Cardiac muscle cell (in vitro differentiated cells and primary cell): ENCODE data around the gene ZFPL1. TPM values are rescaled to one million over a fixed set of nuclear protein-coding genes. Genes with fewer than 3 reads are reported as not detected.

Experiments
- DNase-seq, 2 donors: peaks; one replicate each; pipeline versions ENCODE4 v3.0.0 to v3.0.0-alpha.2; 2010 to 2017; ENCODE audit warnings: low read depth in 1 of 2, low spot score in 1 of 2
- H3K27ac ChIP-seq: fragments of 200-600 bp; sonication (generic); 2 replicates; pipeline ENCODE4 v1.5.1; 2016
- H3K27me3 ChIP-seq: fragments of 200-600 bp; sonication (generic); 2 replicates; pipeline ENCODE4 v1.6.0; 2016; ENCODE audit warnings: control low read depth
- H3K36me3 ChIP-seq: fragments of 200-600 bp; sonication (generic); 2 replicates; pipeline ENCODE4 v1.5.1; 2016; ENCODE audit warnings: control low read depth
- H3K4me1 ChIP-seq: fragments of 200-600 bp; sonication (generic); 2 replicates; pipeline ENCODE4 v1.8.1; 2017; ENCODE audit warnings: low read depth, mild to moderate bottlenecking, mixed run types
- H3K4me3 ChIP-seq: fragments of 200-600 bp; sonication (generic); 2 replicates; pipeline ENCODE4 v1.5.1; 2016; ENCODE audit warnings: mild to moderate bottlenecking
- H3K9me3 ChIP-seq: fragments of 200-600 bp; sonication (generic); 2 replicates; pipeline ENCODE4 v1.5.1; 2017; ENCODE audit warnings: low read depth, mild to moderate bottlenecking, control low read depth
- polyA plus RNA-seq: library from polyadenylated mRNA; unstranded; fragments of >200 nt; fragmentation: Nextera tagmentation; extraction: Ambion mirVana; gene quantifications from 2 replicates; pipeline ENCODE4 v1.2.1, GENCODE V29; 2016
- total RNA-seq: library from RNA; depleted of rRNA; stranded (reverse); fragments of >200 nt; gene quantifications from 2 replicates; pipeline ENCODE4 v1.2.3, GENCODE V29; 2016
- TF ChIP-seq, protein P1 (sequence below): IDR thresholded peaks from 2 replicates; pipeline ENCODE4 v1.5.1; 2012; ENCODE audit warnings: low read depth, mild to moderate bottlenecking, low read length

ZFPL1 gene
- total and polyA plus RNA-seq, 2 experiments from 2014 or later = 56.3 to 57.4 TPM

DNA sequence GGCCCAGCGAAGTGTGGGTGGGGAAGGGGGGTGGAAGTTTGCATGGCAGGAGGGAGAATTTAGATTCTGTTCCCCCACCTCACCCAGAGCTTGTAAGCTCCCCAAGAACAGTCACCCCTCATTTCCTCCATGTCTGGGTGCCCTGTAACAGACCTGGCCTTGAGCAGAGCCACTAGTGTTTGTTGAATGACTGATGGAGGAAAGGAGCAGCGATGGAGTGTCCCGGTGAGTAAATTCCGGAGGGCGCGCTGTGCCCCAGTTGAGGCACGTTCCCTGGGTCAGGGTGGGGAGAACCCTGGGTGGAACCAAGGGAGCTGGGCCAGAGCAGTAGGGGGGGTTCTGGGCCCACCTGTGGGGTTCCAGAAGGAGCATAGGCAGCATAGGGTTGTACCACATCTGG lies 26.5 kb upstream of the ZFPL1 start:
- Histone ChIP-seq H3K27me3 (no peaks in the 10 kb centered on the region), H3K36me3 (no peaks in the 10 kb centered on the region), H3K4me3 (no peak overlapping the region), H3K27ac (no peak overlapping the region), H3K9me3 (no peaks in the 10 kb centered on the region), H3K4me1 (no peaks in the 10 kb centered on the region)
- TF ChIP-seq, protein P1, sequence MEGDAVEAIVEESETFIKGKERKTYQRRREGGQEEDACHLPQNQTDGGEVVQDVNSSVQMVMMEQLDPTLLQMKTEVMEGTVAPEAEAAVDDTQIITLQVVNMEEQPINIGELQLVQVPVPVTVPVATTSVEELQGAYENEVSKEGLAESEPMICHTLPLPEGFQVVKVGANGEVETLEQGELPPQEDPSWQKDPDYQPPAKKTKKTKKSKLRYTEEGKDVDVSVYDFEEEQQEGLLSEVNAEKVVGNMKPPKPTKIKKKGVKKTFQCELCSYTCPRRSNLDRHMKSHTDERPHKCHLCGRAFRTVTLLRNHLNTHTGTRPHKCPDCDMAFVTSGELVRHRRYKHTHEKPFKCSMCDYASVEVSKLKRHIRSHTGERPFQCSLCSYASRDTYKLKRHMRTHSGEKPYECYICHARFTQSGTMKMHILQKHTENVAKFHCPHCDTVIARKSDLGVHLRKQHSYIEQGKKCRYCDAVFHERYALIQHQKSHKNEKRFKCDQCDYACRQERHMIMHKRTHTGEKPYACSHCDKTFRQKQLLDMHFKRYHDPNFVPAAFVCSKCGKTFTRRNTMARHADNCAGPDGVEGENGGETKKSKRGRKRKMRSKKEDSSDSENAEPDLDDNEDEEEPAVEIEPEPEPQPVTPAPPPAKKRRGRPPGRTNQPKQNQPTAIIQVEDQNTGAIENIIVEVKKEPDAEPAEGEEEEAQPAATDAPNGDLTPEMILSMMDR = no peak
- no peak for DNase-seq

DNA sequence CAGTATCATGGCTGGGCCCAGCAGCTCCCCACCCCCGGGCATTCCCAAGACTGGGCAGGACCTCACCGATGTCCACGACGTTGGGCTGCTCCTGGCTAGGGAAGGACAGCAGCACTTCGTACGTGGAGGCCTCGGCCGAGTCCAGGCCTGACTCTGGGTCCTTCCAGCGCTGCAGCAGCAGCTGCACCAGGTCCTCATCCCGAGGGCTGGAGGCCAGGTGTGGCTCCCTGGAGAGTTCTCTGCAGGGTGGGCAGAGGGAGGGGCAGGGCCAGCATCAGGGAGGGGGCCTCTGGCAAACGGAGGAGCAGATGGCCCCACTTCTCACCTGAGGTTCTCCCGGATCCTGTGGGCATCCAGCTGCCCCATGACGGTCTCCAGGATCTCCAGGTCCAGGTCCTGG lies 26.0 kb upstream of the ZFPL1 start:
- Histone ChIP-seq H3K9me3 (no peaks in the 10 kb centered on the region), H3K36me3 (no peaks in the 10 kb centered on the region), H3K27ac (no peak overlapping the region), H3K27me3 (no peaks in the 10 kb centered on the region), H3K4me3 (no peak overlapping the region), H3K4me1 (no peaks in the 10 kb centered on the region)
- DNase-seq = no peak
- TF ChIP-seq, protein P1 = no peak

DNA sequence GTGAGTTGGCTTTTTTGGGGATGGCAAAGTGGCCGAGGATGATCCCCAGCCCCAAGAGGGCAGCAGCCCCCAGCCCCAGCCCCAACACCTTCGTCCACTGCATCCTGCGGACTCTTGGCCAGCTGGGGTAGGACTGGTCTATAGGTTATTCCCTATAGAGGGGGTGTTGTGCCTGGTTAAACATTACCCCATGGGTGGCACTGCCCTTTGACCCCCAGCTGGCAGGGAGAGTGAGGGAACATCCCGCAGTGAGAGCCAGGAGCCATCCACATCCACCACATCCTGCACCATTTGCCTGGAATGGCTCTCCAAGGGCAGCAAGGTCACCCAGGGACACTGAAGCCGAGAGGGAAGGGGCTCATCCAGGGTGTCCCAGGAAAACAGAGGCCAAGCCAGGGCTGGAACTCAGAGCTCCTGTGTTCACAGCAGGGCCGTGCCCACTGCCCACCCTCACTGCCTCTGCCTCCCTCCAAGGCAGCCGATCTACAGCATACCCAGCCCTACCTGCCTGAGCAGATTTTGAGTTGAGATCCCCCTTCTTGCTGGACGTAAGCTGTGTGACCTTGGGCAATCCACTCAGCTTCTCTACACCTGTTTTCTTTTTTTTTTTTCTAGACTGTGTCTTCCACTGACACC lies 25.5 kb upstream of the ZFPL1 start, which contains the start of gene NAALADL1:
Gene NAALADL1 (minus strand): TSS at position 135 of the 636 bp plus-strand sequence. CDS start 32 bp downstream, at position 103.
- Histone ChIP-seq H3K4me3 (no peak within 1 kb of the TSS), H3K4me1 (no peaks in the 10 kb centered on the region), H3K9me3 (no peaks in the 10 kb centered on the region), H3K27ac (no peak within 1 kb of the TSS), H3K27me3 (no peaks in the 10 kb centered on the region), H3K36me3 (no peaks in the 10 kb centered on the region)
- DNase-seq = no peak
- TF ChIP-seq, protein P1 = no peak

DNA sequence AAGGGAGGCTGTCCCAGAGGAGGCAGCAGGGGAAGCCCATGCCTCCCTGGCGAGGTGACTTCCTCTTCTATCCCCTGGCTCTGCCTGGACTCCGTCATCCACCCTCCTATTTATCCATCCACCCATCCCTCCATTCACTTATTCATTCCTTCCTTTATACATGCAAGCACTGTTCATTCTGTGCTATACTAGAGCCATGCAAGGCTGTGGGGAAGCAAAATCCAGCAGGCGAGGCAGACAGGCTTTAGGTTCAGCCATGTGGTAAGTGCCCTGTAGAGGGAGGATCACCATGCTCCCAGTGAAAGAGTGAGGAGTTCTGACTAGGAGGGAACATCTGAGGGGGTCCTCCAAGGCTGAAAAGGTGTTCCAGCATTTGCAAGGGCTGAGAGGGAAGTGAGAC lies 24.5 kb upstream of the ZFPL1 start:
- H3K4me3 ChIP-seq = no peak overlapping the region
- H3K4me1 ChIP-seq = no peaks in the 10 kb centered on the region
- no peak for DNase-seq
- H3K27ac ChIP-seq = no peak overlapping the region
- TF ChIP-seq, protein P1 = no peak
- H3K9me3 ChIP-seq = no peaks in the 10 kb centered on the region
- H3K27me3 ChIP-seq = no peaks in the 10 kb centered on the region
- H3K36me3 ChIP-seq = no peaks in the 10 kb centered on the region

DNA sequence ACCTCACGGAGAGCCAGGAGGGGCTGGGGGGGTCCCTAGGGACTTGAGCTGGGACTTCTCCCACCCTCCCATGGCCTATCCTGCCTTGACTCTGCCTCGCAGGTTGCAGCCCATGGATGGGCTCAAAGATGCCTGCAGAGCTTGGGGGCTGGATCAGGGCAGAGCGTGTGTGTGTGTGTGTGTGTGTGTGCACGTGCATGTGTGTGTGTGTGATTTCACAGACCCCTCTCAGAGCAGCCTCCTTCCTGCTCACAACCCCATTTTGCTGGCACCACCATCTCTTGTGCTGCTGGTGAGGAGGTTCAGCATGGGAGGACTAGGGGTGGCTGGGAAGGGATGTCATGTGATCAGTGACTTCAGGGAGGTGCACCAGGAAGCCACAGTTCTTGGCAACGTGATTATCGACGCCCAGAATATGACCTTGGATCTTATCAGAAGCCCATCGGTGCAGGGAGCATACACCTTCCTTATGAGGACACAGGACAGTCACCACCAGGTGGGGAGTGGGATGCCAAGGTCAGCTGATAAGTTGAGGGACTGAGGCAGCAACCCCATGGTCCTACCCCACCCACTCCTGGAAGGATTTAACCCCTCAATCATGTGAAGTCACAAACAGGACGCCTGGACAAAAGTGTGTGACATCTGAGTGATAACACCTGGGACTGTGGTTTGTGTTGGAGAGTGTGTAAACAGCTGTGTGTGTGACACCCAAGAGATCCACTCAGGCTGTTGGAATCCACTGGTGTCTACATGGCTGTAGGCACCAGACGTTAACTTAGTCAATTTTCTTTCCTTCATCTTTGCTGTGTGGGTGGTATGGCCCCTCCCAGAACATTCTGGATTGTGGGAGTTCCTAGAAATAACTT lies 23.8 kb upstream of the ZFPL1 start:
- peak in 1 of 2 donors; percentile 9 for DNase-seq
- H3K27ac ChIP-seq = no peak overlapping the region
- H3K4me1 ChIP-seq = no peaks in the 10 kb centered on the region
- no peaks in the 10 kb centered on the region for H3K27me3 ChIP-seq
- TF ChIP-seq, protein P1 = no peak
- no peaks in the 10 kb centered on the region for H3K9me3 ChIP-seq
- H3K36me3 ChIP-seq = no peaks in the 10 kb centered on the region
- H3K4me3 ChIP-seq = no peak overlapping the region
